GM12878 (cell line): ENCODE data around the gene KLRF1. TPM values are rescaled to one million over a fixed set of nuclear protein-coding genes. Genes with fewer than 3 reads are reported as not detected.

ENCODE experiments used
- ASH2L ChIP-seq: fragments of 300-600, 200-600 bp; sonication (generic); IDR thresholded peaks from 2 replicates; pipeline ENCODE4 v1.6.1; 2017; ENCODE audit warnings: low read depth, mild to moderate bottlenecking, borderline replicate concordance
- BMI1 ChIP-seq: fragments of 450-650 bp; IDR thresholded peaks from 2 replicates; pipeline ENCODE4 v1.6.1; 2016; ENCODE audit warnings: mild to moderate bottlenecking, moderate library complexity, borderline replicate concordance
- CUX1 ChIP-seq: IDR thresholded peaks from 2 replicates; pipeline ENCODE4 v1.6.1; 2012; ENCODE audit warnings: improper control_type of control experiment, low read depth, low read length; ENCODE audit not compliant: insufficient replicate concordance
- PAX5 ChIP-seq: IDR thresholded peaks from 2 replicates; pipeline ENCODE4 v1.6.1; 2011; ENCODE audit warnings: low read depth, low read length, borderline replicate concordance
- POLR2AphosphoS2 ChIP-seq: IDR thresholded peaks from 2 replicates; pipeline ENCODE4 v1.6.1; 2011; ENCODE audit warnings: low read depth, mild to moderate bottlenecking, low read length, improper control_type of control experiment, moderate library complexity
- POLR2AphosphoS5 ChIP-seq: IDR thresholded peaks from 2 replicates; pipeline ENCODE4 v1.6.1; 2011; ENCODE audit warnings: mild to moderate bottlenecking, low read length, inconsistent platforms
- SMARCA5 ChIP-seq: fragments of 450-650 bp; IDR thresholded peaks from 2 replicates; pipeline ENCODE4 v1.6.1; 2017; ENCODE audit warnings: mild to moderate bottlenecking
- SPI1 ChIP-seq: IDR thresholded peaks from 2 replicates; pipeline ENCODE4 v1.6.1; 2011; ENCODE audit warnings: low read depth, mild to moderate bottlenecking, low read length, moderate library complexity, borderline replicate concordance; ENCODE audit not compliant: insufficient read depth
- SUZ12 ChIP-seq: fragments of 200-600 bp; sonication (generic); IDR thresholded peaks from one replicate; pipeline ENCODE4 v1.6.1; 2018; ENCODE audit warnings: antibody characterized with exemption, mild to moderate bottlenecking; ENCODE audit not compliant: unreplicated experiment
- TCF3 ChIP-seq: IDR thresholded peaks from 2 replicates; pipeline ENCODE4 v1.6.1; 2012; ENCODE audit warnings: low read depth, mild to moderate bottlenecking, low read length, borderline replicate concordance; ENCODE audit not compliant: insufficient read depth
- polyA plus RNA-seq, 11 experiments: library from polyadenylated mRNA; depleted of rRNA in 4 of 11; unstranded in 6 of 11; stranded (reverse) in 5 of 11; fragments of >200 nt; fragmentation: Nextera tagmentation in 4 of 11; fragmentation: Illumina TruSeq in 1 of 11; extraction: Ambion mirVana in 4 of 11; extraction: Trizol in 1 of 11; gene quantifications; 1 replicate in 1 of 11; 2 replicates in 10 of 11; pipeline versions ENCODE4 v1.2.1 to v1.2.3, GENCODE V29; 2011 to 2016; ENCODE audit warnings: inconsistent platforms in 2 of 11, missing spikeins in 2 of 11, low read depth in 1 of 11
- total RNA-seq, 4 experiments: library from RNA; depleted of rRNA in 3 of 4; stranded (reverse); fragments of >200 nt in 3 of 4; fragmentation: Illumina TruSeq in 1 of 4; extraction: Trizol in 1 of 4; gene quantifications; 2 replicates each; pipeline versions ENCODE4 v1.2.1 to v1.2.3, GENCODE V29; 2013 to 2021
- TF ChIP-seq, protein P1 (sequence below): fragments of 450-650 bp; IDR thresholded peaks from 2 replicates; pipeline ENCODE4 v1.6.1; 2017; ENCODE audit warnings: mild to moderate bottlenecking, moderate library complexity
- TF ChIP-seq, protein P2 (sequence below): IDR thresholded peaks from 2 replicates; pipeline ENCODE4 v1.6.1; 2012; ENCODE audit warnings: low read length, inconsistent platforms

KLRF1 gene
- total and polyA plus RNA-seq, 10 of the 15 experiments (the other 5 are each of a cell fraction or from before 2014, with no cell fraction given), result 0.13 to 2.0 (median 0.18) TPM; not detected in 6

- TF ChIP-seq, protein P1, sequence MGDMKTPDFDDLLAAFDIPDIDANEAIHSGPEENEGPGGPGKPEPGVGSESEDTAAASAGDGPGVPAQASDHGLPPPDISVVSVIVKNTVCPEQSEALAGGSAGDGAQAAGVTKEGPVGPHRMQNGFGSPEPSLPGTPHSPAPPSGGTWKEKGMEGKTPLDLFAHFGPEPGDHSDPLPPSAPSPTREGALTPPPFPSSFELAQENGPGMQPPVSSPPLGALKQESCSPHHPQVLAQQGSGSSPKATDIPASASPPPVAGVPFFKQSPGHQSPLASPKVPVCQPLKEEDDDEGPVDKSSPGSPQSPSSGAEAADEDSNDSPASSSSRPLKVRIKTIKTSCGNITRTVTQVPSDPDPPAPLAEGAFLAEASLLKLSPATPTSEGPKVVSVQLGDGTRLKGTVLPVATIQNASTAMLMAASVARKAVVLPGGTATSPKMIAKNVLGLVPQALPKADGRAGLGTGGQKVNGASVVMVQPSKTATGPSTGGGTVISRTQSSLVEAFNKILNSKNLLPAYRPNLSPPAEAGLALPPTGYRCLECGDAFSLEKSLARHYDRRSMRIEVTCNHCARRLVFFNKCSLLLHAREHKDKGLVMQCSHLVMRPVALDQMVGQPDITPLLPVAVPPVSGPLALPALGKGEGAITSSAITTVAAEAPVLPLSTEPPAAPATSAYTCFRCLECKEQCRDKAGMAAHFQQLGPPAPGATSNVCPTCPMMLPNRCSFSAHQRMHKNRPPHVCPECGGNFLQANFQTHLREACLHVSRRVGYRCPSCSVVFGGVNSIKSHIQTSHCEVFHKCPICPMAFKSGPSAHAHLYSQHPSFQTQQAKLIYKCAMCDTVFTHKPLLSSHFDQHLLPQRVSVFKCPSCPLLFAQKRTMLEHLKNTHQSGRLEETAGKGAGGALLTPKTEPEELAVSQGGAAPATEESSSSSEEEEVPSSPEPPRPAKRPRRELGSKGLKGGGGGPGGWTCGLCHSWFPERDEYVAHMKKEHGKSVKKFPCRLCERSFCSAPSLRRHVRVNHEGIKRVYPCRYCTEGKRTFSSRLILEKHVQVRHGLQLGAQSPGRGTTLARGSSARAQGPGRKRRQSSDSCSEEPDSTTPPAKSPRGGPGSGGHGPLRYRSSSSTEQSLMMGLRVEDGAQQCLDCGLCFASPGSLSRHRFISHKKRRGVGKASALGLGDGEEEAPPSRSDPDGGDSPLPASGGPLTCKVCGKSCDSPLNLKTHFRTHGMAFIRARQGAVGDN, result no peak
- TF ChIP-seq, protein P2, sequence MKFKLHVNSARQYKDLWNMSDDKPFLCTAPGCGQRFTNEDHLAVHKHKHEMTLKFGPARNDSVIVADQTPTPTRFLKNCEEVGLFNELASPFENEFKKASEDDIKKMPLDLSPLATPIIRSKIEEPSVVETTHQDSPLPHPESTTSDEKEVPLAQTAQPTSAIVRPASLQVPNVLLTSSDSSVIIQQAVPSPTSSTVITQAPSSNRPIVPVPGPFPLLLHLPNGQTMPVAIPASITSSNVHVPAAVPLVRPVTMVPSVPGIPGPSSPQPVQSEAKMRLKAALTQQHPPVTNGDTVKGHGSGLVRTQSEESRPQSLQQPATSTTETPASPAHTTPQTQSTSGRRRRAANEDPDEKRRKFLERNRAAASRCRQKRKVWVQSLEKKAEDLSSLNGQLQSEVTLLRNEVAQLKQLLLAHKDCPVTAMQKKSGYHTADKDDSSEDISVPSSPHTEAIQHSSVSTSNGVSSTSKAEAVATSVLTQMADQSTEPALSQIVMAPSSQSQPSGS, result no peak
- TF ChIP-seq SPI1 (no peak), PAX5 (no peak), POLR2AphosphoS2 (no peak), CUX1 (no peak), POLR2AphosphoS5 (no peak), TCF3 (no peak), BMI1 (no peak), SMARCA5 (no peak), SUZ12 (no peak), ASH2L (no peak)
These were observed 2.2 kb downstream of the KLRF1 start (continued) for GRCh38 chr12:9829483-9829882.
